Adrenal gland (tissue), 12 donors: ENCODE measurements around the gene GALNT6. TPM values are rescaled to one million over a fixed set of nuclear protein-coding genes. Genes with fewer than 3 reads are reported as not detected.
A peak's percentile ranks its signal among the peaks of the same experiment; 100 is the strongest.

Experiments
- DNase-seq, 7 donors: peaks; one replicate each; pipeline ENCODE4 v3.0.0-alpha.2; 2019 to 2020
- H3K27ac ChIP-seq, 5 donors: fragments of 200-600 bp; sonication (generic) in 4 of 5; 1 replicate in 3 of 5; 2 replicates in 2 of 5; pipeline versions ENCODE4 v1.5.1 to v1.8.0; 2016 to 2020; ENCODE audit warnings: mild to moderate bottlenecking in 1 of 5
- H3K27me3 ChIP-seq: fragments of 200-600 bp; 2 replicates; pipeline ENCODE4 v1.8.0; 2021
- H3K36me3 ChIP-seq, 2 donors: fragments of 200-600 bp; replicated peaks in 1 of 2; 1 replicate in 1 of 2; 2 replicates in 1 of 2; pipeline versions ENCODE4 v1.5.1 to v1.8.0; 2018 to 2022
- H3K4me1 ChIP-seq, 2 donors: fragments of 200-600 bp; replicated peaks in 1 of 2; 1 replicate in 1 of 2; 2 replicates in 1 of 2; pipeline versions ENCODE4 v1.5.1 to v1.8.0; 2018 to 2021
- H3K4me3 ChIP-seq, 4 donors: fragments of 200-600 bp; sonication (generic) in 3 of 4; one replicate each; pipeline ENCODE4 v1.5.1; 2016 to 2018
- H3K9me3 ChIP-seq, 3 donors: fragments of 200-600 bp; sonication (generic) in 1 of 3; replicated peaks in 1 of 3; 1 replicate in 2 of 3; 2 replicates in 1 of 3; pipeline versions ENCODE4 v1.5.1 to v1.8.0; 2016 to 2021
- POLR2A ChIP-seq, 2 donors: fragments of 450-650 bp; IDR thresholded peaks; one replicate each; pipeline ENCODE4 v1.6.1; 2017; ENCODE audit warnings: antibody characterized with exemption in 2 of 2, mild to moderate bottlenecking in 2 of 2, moderate library complexity in 1 of 2
- WGBS, 4 donors: extraction: QIAGEN DNeasy Blood & Tissue Kit in 2 of 4; methylation state at CpG; one replicate each; pipeline versions ENCODE4 v1.1.5 to v1.1.7; 2013 to 2017; 5-methylcytosine and 5-hydroxymethylcytosine counted together
- intact Hi-C, 2 donors: fragments of 100-400 bp; cut with DNase I; formaldehyde crosslinking; loops; one replicate each; pipeline versions ENCODE4 v1.14.1 to v1.15.0; 2022 to 2023
- polyA plus RNA-seq, 3 donors: library from polyadenylated mRNA; stranded (reverse); fragments of 200-250 nt in 2 of 3; fragments of 350-450 nt in 1 of 3; fragmentation: Illumina TruSeq in 1 of 3; extraction: RNeasy Lipid Tissue Mini Kit (QIAGEN cat#74804) in 1 of 3; gene quantifications; one replicate each; pipeline ENCODE4 v1.2.3, GENCODE V29; 2013 to 2014
- total RNA-seq, 9 donors: library from RNA; depleted of rRNA in 4 of 9; stranded (reverse); fragments of >200 nt in 4 of 9; fragments of 120-200 nt in 1 of 9; fragmentation: NEBNext Ultra II Directional in 1 of 9; extraction: Animal tissue kit (Norgen Biotek cat#: 25700) in 1 of 9; gene quantifications; one replicate each; pipeline versions ENCODE4 v1.1.0 to v1.2.4, GENCODE V29; 2013 to 2023
- TF ChIP-seq, protein P1 (sequence below), 6 experiments: fragments of 450-650 bp in 4 of 6; fragments of 200-600 bp in 2 of 6; sonication (generic) in 1 of 6; IDR thresholded peaks; 1 replicate in 5 of 6; 2 replicates in 1 of 6; pipeline versions ENCODE4 v1.5.1 to v1.8.0; 2016 to 2021; ENCODE audit warnings: antibody characterized with exemption in 6 of 6, mild to moderate bottlenecking in 2 of 6, moderate library complexity in 1 of 6
- donor health status: healthy with polysubstance abuse.
- donor health status: Bipolar disorder and iron deficiency.
- donor health status: DM: yes; HTN: yes; CAD: no.
- donor health status: DM: no; HTN: no; CAD: no.
- donor health status: DM: no; HTN: no; CAD: no.
- donor health status: DM: yes; HTN: yes; CAD: no.

The GALNT6 gene
- total and polyA plus RNA-seq, 12 donors, result 0.66 to 11.0 (median 5.1) TPM

DNA sequence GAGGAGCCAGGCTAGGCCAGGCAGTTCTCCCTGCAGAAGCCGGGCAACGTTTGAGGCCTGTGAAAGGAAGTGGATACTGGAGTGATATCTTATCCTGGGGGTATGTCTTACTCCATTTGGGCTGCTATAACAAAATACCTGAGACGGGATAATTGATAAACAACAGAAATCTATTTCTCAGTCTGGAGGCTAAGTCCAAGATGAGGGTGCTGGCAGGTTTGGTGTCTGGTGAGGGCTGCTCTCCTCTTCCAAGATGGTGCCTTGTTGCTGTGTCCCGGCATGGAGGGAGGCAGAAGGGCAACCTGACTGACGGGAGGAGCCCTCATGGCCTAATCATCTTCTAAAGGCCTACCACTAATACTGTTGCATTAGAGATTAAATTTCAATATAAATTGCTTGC is 15.7 kb upstream of the GALNT6 start:
- Histone ChIP-seq H3K4me3 (no peak overlapping the region), H3K27me3 (no peaks in the 10 kb centered on the region), H3K27ac (peak overlapping the region in 1 of 5 donors; percentile 42), H3K36me3 (no peaks in the 10 kb centered on the region), H3K4me1 (no peaks in the 10 kb centered on the region), H3K9me3 (no peaks in the 10 kb centered on the region)
- intact Hi-C loops, result no loop called here
- DNase-seq, result no peak
- WGBS, 4 donors, result 83 to 88% (median 85%) methylated on average over 5 of the region's 5 CpGs
- TF ChIP-seq, protein P1, sequence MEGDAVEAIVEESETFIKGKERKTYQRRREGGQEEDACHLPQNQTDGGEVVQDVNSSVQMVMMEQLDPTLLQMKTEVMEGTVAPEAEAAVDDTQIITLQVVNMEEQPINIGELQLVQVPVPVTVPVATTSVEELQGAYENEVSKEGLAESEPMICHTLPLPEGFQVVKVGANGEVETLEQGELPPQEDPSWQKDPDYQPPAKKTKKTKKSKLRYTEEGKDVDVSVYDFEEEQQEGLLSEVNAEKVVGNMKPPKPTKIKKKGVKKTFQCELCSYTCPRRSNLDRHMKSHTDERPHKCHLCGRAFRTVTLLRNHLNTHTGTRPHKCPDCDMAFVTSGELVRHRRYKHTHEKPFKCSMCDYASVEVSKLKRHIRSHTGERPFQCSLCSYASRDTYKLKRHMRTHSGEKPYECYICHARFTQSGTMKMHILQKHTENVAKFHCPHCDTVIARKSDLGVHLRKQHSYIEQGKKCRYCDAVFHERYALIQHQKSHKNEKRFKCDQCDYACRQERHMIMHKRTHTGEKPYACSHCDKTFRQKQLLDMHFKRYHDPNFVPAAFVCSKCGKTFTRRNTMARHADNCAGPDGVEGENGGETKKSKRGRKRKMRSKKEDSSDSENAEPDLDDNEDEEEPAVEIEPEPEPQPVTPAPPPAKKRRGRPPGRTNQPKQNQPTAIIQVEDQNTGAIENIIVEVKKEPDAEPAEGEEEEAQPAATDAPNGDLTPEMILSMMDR (IDR thresholded peaks at IDR 0.05), result no peak
- no peak for TF ChIP-seq POLR2A (IDR thresholded peaks at IDR 0.05)

DNA sequence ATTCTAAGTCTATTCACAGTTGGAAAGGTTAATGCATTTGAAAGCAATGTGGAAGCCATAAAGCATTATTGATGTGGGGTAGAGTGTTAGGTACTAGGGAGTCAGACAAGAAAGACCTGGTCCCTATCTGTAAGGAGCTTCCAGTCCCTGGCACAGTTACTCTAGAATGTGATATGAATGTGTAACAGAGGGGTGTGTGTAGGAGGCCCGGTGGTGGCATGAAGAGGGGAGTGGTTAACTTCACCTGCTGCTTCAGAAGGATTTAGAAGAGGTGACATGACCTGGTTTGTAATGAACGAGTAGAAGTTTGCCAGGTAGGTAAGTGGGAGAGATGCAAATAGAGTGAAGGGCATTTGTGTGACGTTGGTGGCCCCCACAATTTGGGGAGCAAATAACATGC is 15.1 kb upstream of the GALNT6 start:
- H3K4me1 ChIP-seq, result no peaks in the 10 kb centered on the region
- no peaks in the 10 kb centered on the region for H3K27me3 ChIP-seq
- peak overlapping the region in 1 of 5 donors; percentile 42 for H3K27ac ChIP-seq
- no peak overlapping the region for H3K4me3 ChIP-seq
- no peak for TF ChIP-seq POLR2A (IDR thresholded peaks at IDR 0.05)
- TF ChIP-seq, protein P1 (IDR thresholded peaks at IDR 0.05), result no peak
- WGBS, 4 donors, result 71 to 87% (median 86%) methylated on average over 3 of the region's 3 CpGs
- no peaks in the 10 kb centered on the region for H3K9me3 ChIP-seq
- DNase-seq, result no peak
- intact Hi-C loops, result no loop called here
- H3K36me3 ChIP-seq, result no peaks in the 10 kb centered on the region

DNA sequence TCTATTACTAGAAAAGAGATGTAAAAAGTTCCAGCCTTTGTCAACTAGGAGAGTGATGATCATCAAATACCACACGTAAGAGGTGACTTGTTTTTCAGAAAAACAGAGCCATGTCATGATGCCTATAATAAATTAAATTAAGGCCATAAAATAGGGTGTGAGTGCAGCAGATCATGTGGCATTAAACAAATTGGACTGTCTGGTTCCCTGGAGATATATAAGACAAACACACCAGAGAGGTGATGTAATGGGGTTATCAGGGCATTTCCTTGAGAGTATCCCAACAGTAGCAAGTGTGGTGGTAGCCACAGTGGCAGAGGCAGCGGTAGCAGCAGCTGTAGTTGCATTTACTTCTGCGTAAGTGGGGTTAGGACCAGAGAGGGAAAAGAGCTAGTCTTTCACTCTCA is 14.6 kb upstream of the GALNT6 start:
- TF ChIP-seq, protein P1 (IDR thresholded peaks at IDR 0.05), result no peak
- no peak for TF ChIP-seq POLR2A (IDR thresholded peaks at IDR 0.05)
- H3K27ac ChIP-seq, result peak overlapping the region in 1 of 5 donors; percentile 42
- no peak for DNase-seq
- no peaks in the 10 kb centered on the region for H3K27me3 ChIP-seq
- H3K4me3 ChIP-seq, result no peak overlapping the region
- intact Hi-C loops, result no loop called here
- H3K9me3 ChIP-seq, result no peaks in the 10 kb centered on the region
- WGBS, 4 donors, result 89 to 91% (median 91%) methylated on average over 3 of the region's 3 CpGs
- no peaks in the 10 kb centered on the region for H3K4me1 ChIP-seq
- H3K36me3 ChIP-seq, result no peaks in the 10 kb centered on the region

DNA sequence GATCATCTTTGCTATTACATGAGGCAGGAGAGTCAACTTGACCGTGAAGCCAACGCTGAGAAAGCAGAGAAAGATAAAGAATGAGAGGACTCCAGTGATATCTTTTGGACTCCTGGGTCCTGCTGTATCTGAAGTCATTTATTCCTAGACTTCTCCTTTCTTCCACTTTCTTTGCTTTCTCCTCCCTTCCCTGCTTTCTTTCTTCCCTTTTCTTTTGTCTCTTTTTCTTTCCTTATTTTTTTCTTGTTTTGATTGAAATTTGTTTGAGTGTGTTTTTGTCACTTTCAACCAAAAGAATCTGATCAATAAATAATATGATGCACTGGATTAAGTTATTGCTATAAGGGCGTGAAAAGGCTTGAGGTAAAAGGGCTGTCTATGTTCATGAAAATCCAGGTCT is 13.4 kb upstream of the GALNT6 start:
- H3K27me3 ChIP-seq, result no peaks in the 10 kb centered on the region
- peak overlapping the region in 1 of 5 donors; percentile 34 for H3K27ac ChIP-seq
- no peak for DNase-seq
- TF ChIP-seq, protein P1 (IDR thresholded peaks at IDR 0.05), result no peak
- no peak for TF ChIP-seq POLR2A (IDR thresholded peaks at IDR 0.05)
- no peaks in the 10 kb centered on the region for H3K4me1 ChIP-seq
- intact Hi-C loops, result no loop called here
- 81 to 94% (median 87%) methylated on average over 3 of the region's 3 CpGs for WGBS, 4 donors
- H3K9me3 ChIP-seq, result no peaks in the 10 kb centered on the region
- H3K4me3 ChIP-seq, result no peak overlapping the region
- H3K36me3 ChIP-seq, result no peaks in the 10 kb centered on the region
